NAMALWA (cell line): ENCODE results near the gene KLF13.

ENCODE experiments used
- DNase-seq: peaks from one replicate; pipeline ENCODE4 v3.0.0-alpha.2; 2015; ENCODE audit warnings: low spot score

KLF13 gene

GRCh38 chr15:31401282-31401681 is 74.6 kb downstream of the KLF13 start:
- no peak for DNase-seq

GRCh38 chr15:31402003-31402402 is 75.4 kb downstream of the KLF13 start:
- no peak for DNase-seq

- DNase-seq, result no peak
These were observed 75.9 kb downstream of the KLF13 start for GRCh38 chr15:31402511-31403056.

GRCh38 chr15:31403096-31403495 is 76.5 kb downstream of the KLF13 start:
- DNase-seq, result no peak

- DNase-seq, result no peak
These were observed 77.0 kb downstream of the KLF13 start for GRCh38 chr15:31403606-31404005.

GRCh38 chr15:31404345-31404744 is 77.7 kb downstream of the KLF13 start:
- DNase-seq, result no peak

- no peak for DNase-seq
These were observed 78.7 kb downstream of the KLF13 start for GRCh38 chr15:31405200-31405920.

GRCh38 chr15:31407376-31407775 is 80.7 kb downstream of the KLF13 start:
- no peak for DNase-seq

- DNase-seq, result no peak
These were observed 81.2 kb downstream of the KLF13 start for GRCh38 chr15:31407851-31408250.

GRCh38 chr15:31408724-31409123 is 82.1 kb downstream of the KLF13 start:
- DNase-seq, result no peak

- no peak for DNase-seq
These were observed 82.5 kb downstream of the KLF13 start for GRCh38 chr15:31409171-31409570.

GRCh38 chr15:31412824-31413223 is 86.2 kb downstream of the KLF13 start:
- DNase-seq, result no peak

- no peak for DNase-seq
These were observed 88.6 kb downstream of the KLF13 start for GRCh38 chr15:31415201-31415600.

- DNase-seq, result no peak
These were observed 93.2 kb downstream of the KLF13 start for GRCh38 chr15:31419820-31420219.

GRCh38 chr15:31427411-31427810 is 100.8 kb downstream of the KLF13 start:
- DNase-seq, result no peak
